ENCODE data around the gene COL18A1. TPM values are rescaled to one million over a fixed set of nuclear protein-coding genes. Genes with fewer than 3 reads are reported as not detected.
A peak's percentile ranks its signal among the peaks of the same experiment; 100 is the strongest.

The COL18A1 gene
- total RNA-seq, 1 experiment from 2014 or later, result 676 TPM

DNA sequence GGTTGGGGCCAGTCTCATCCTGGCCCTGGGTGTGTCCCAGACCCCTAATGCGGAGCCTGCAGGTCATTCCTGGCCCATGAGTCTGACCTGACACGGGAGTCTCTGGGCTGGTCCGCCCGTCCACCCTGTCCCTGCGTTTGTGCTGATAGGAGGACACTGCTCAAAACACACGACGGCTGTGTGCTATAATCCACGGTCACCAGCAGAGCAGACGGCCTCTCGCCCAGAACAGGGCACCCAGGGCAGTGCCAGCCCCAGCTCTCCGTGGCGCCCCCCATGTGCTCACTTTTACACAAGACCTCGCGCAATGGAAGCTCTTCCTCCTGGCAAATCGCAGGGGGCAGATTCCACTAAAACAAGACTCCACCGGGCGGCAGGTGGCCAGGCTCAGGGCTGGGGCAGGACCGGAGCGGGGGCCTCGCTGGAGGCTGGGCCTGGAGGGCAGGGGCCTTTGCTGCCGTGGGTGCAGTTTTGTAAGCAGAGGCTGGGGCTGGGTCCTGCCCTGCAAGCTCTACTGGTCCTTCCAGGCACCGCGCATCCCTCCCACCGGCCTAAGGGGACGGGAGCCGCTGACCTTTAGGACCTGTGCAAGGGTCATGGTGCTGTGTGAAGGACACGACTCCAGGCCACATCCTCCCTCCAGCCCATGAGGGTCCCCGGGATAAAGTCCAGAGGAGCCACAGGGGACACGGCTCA, 147.9 kb downstream of the COL18A1 start:
- Histone ChIP-seq H3K4me1 (ENCODE audit: control insufficient read depth, insufficient read depth, low read length) (peaks cover 6% of the 10 kb centered on the region), H3K36me3 (ENCODE audit: control insufficient read depth, insufficient read depth, low read length) (no peaks in the 10 kb centered on the region), H3K27me3 (ENCODE audit: control insufficient read depth, insufficient read depth, low read length) (no peaks in the 10 kb centered on the region), H3K9me3 (ENCODE audit: control insufficient read depth, insufficient read depth, low read depth, low read length) (no peaks in the 10 kb centered on the region), H3K4me3 (ENCODE audit: low read depth in 2 of 2, low read length in 2 of 2) (no peak overlapping the region), H3K27ac (ENCODE audit: low read length) (no peak overlapping the region)
- BruUV-seq (replicated peaks), result no TSS peak
- CTCF ChIA-PET, result no interaction called here
- intact Hi-C loops (cut with micrococcal nuclease; ENCODE audit: unreplicated experiment), result no loop called here
- TF ChIP-seq, protein P1, sequence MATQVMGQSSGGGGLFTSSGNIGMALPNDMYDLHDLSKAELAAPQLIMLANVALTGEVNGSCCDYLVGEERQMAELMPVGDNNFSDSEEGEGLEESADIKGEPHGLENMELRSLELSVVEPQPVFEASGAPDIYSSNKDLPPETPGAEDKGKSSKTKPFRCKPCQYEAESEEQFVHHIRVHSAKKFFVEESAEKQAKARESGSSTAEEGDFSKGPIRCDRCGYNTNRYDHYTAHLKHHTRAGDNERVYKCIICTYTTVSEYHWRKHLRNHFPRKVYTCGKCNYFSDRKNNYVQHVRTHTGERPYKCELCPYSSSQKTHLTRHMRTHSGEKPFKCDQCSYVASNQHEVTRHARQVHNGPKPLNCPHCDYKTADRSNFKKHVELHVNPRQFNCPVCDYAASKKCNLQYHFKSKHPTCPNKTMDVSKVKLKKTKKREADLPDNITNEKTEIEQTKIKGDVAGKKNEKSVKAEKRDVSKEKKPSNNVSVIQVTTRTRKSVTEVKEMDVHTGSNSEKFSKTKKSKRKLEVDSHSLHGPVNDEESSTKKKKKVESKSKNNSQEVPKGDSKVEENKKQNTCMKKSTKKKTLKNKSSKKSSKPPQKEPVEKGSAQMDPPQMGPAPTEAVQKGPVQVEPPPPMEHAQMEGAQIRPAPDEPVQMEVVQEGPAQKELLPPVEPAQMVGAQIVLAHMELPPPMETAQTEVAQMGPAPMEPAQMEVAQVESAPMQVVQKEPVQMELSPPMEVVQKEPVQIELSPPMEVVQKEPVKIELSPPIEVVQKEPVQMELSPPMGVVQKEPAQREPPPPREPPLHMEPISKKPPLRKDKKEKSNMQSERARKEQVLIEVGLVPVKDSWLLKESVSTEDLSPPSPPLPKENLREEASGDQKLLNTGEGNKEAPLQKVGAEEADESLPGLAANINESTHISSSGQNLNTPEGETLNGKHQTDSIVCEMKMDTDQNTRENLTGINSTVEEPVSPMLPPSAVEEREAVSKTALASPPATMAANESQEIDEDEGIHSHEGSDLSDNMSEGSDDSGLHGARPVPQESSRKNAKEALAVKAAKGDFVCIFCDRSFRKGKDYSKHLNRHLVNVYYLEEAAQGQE (IDR thresholded peaks at IDR 0.05; ENCODE audit: insufficient read depth in 1 of 2, low read depth in 2 of 2, low read length in 1 of 2), result no peak
- TF ChIP-seq SIN3A (IDR thresholded peaks at IDR 0.05; ENCODE audit: borderline replicate concordance, insufficient read depth, low read depth, low read length), result no peak
- no peak for TF ChIP-seq TCF7L2 (IDR thresholded peaks at IDR 0.05; ENCODE audit: low read depth, low read length)
- no peak for TF ChIP-seq POLR2AphosphoS5 (IDR thresholded peaks at IDR 0.05; ENCODE audit: low read depth, low read length)
- TF ChIP-seq, protein P2, sequence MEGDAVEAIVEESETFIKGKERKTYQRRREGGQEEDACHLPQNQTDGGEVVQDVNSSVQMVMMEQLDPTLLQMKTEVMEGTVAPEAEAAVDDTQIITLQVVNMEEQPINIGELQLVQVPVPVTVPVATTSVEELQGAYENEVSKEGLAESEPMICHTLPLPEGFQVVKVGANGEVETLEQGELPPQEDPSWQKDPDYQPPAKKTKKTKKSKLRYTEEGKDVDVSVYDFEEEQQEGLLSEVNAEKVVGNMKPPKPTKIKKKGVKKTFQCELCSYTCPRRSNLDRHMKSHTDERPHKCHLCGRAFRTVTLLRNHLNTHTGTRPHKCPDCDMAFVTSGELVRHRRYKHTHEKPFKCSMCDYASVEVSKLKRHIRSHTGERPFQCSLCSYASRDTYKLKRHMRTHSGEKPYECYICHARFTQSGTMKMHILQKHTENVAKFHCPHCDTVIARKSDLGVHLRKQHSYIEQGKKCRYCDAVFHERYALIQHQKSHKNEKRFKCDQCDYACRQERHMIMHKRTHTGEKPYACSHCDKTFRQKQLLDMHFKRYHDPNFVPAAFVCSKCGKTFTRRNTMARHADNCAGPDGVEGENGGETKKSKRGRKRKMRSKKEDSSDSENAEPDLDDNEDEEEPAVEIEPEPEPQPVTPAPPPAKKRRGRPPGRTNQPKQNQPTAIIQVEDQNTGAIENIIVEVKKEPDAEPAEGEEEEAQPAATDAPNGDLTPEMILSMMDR (IDR thresholded peaks at IDR 0.05), result no peak
- ATAC-seq (no peak), DNase-seq (ENCODE audit: low read depth, low spot score) (no peak)
- POLR2A ChIA-PET, result no interaction called here
- in situ Hi-C loops (cut with HindIII; ENCODE audit: low pct_unique_long_range_greater_than_20kb, low sequenced_read_pairs), result no loop called here

DNA sequence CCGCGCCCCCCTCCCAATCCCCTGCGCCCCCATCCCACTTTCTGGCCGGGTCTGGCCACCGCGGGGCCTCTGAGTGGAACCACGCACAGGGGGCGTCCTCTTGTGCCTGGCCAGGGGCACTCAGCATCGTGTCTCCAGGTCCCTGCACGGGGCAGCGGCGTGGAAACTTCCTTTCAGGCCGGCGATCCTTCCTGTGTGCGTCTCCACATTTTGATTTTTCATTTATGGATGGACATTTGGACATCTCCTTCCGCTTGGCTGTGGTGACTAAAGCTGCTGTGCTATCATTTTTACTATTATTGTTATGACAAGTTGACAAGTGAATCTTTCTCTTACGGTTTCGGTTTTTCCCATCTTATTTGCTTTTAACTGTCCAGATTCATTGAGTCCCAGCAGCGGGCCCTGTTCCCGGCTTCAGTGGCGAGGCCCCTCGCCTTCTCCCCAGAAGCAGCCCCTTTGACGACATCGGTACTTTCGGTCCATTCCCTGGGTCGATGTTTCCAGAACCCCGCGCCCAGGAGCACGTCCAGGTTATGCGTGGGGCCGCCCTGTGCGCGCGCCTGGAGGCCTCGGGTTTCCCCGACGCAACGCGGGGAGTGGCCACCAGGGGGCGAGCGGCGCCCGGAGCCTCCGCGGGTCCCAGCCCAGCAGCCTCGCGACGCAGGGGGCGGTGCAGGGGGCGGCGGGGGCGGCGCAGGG, 149.7 kb downstream of the COL18A1 start:
- ChIA-PET CTCF (no interaction called here), POLR2A (no interaction called here)
- H3K4me3 ChIP-seq (ENCODE audit: low read depth in 2 of 2, low read length in 2 of 2), result peak overlapping the region; percentile 53 to 69
- H3K4me1 ChIP-seq (ENCODE audit: control insufficient read depth, insufficient read depth, low read length), result peaks cover 6% of the 10 kb centered on the region
- no peaks in the 10 kb centered on the region for H3K9me3 ChIP-seq (ENCODE audit: control insufficient read depth, insufficient read depth, low read depth, low read length)
- intact Hi-C loops (cut with micrococcal nuclease; ENCODE audit: unreplicated experiment), result loop anchor here (1.0 kb wide), 1 partner anchor 266 kb away; no protein-coding TSS in a partner anchor
- in situ Hi-C loops (cut with HindIII; ENCODE audit: low pct_unique_long_range_greater_than_20kb, low sequenced_read_pairs), result no loop called here
- ATAC-seq (peak; percentile 78), DNase-seq (ENCODE audit: low read depth, low spot score) (peak; percentile 28)
- BruUV-seq (replicated peaks), result no TSS peak
- no peaks in the 10 kb centered on the region for H3K36me3 ChIP-seq (ENCODE audit: control insufficient read depth, insufficient read depth, low read length)
- no peaks in the 10 kb centered on the region for H3K27me3 ChIP-seq (ENCODE audit: control insufficient read depth, insufficient read depth, low read length)
- peak overlapping the region; percentile 63; the same call in 1 of the 2 replicates for H3K27ac ChIP-seq (ENCODE audit: low read length)
- TF ChIP-seq, protein P1 (IDR thresholded peaks at IDR 0.05; ENCODE audit: insufficient read depth in 1 of 2, low read depth in 2 of 2, low read length in 1 of 2), result no peak
- TF ChIP-seq SIN3A (IDR thresholded peaks at IDR 0.05; ENCODE audit: borderline replicate concordance, insufficient read depth, low read depth, low read length) (no peak), POLR2AphosphoS5 (IDR thresholded peaks at IDR 0.05; ENCODE audit: low read depth, low read length) (no peak), TCF7L2 (IDR thresholded peaks at IDR 0.05; ENCODE audit: low read depth, low read length) (no peak)
- TF ChIP-seq, protein P2 (IDR thresholded peaks at IDR 0.05), result peak; percentile 81

Data from Panc1 (cell line).